HEK293T (cell line): Measurements from ENCODE around the gene RASA3.

ENCODE experiments used
- ARNT ChIP-seq: fragments of 450-650 bp; IDR thresholded peaks from 2 replicates; pipeline ENCODE4 v1.6.1; 2017; ENCODE audit warnings: mild to moderate bottlenecking
- BHLHE40 ChIP-seq: fragments of 450-650 bp; IDR thresholded peaks from 2 replicates; pipeline ENCODE4 v1.6.1; 2016; ENCODE audit warnings: mild to moderate bottlenecking, moderate library complexity, borderline replicate concordance
- ELF4 ChIP-seq: fragments of 450-650 bp; IDR thresholded peaks from 2 replicates; pipeline ENCODE4 v1.6.1; 2017; ENCODE audit warnings: antibody characterized with exemption
- FOXA1 ChIP-seq: fragments of 450-650 bp; IDR thresholded peaks from 2 replicates; pipeline ENCODE4 v1.6.1; 2016; ENCODE audit warnings: mild to moderate bottlenecking
- FOXK2 ChIP-seq: fragments of 450-650 bp; IDR thresholded peaks from 2 replicates; pipeline ENCODE4 v1.6.1; 2016; ENCODE audit warnings: mild to moderate bottlenecking
- FOXM1 ChIP-seq: fragments of 450-650 bp; IDR thresholded peaks from 2 replicates; pipeline ENCODE4 v1.6.1; 2017; ENCODE audit warnings: mild to moderate bottlenecking, borderline replicate concordance
- HDGF ChIP-seq: fragments of 450-650 bp; IDR thresholded peaks from 2 replicates; pipeline ENCODE4 v1.6.1; 2017; ENCODE audit warnings: antibody characterized with exemption, borderline replicate concordance
- L3MBTL2 ChIP-seq: fragments of 450-650 bp; conservative IDR thresholded peaks from 2 replicates; pipeline ENCODE4 v1.6.1; 2016; ENCODE audit warnings: mild to moderate bottlenecking
- LEF1 ChIP-seq: fragments of 450-650 bp; IDR thresholded peaks from 2 replicates; pipeline ENCODE4 v1.6.1; 2017; ENCODE audit warnings: mild to moderate bottlenecking, borderline replicate concordance
- NFRKB ChIP-seq: fragments of 450-650 bp; IDR thresholded peaks from 2 replicates; pipeline ENCODE4 v1.6.1; 2016; ENCODE audit warnings: mild to moderate bottlenecking, moderate library complexity
- SP1 ChIP-seq: fragments of 450-650 bp; IDR thresholded peaks from 2 replicates; pipeline ENCODE4 v1.6.1; 2017
- SUZ12 ChIP-seq: fragments of 450-650 bp; IDR thresholded peaks from 2 replicates; pipeline ENCODE4 v1.6.1; 2016; ENCODE audit warnings: mild to moderate bottlenecking
- TARDBP ChIP-seq: fragments of 450-650 bp; IDR thresholded peaks from 2 replicates; pipeline ENCODE4 v1.6.1; 2016

- TF ChIP-seq SP1: no peak
- no peak for TF ChIP-seq NFRKB
- TF ChIP-seq BHLHE40: no peak
- no peak for TF ChIP-seq FOXM1
- no peak for TF ChIP-seq FOXK2
- no peak for TF ChIP-seq HDGF
- no peak for TF ChIP-seq ELF4
- no peak for TF ChIP-seq L3MBTL2
- TF ChIP-seq LEF1: no peak
- no peak for TF ChIP-seq SUZ12
- TF ChIP-seq TARDBP: no peak
- no peak for TF ChIP-seq FOXA1
- no peak for TF ChIP-seq ARNT
Measured at GRCh38 chr13:114007566-114007965, 124.9 kb downstream of the RASA3 start.
